Stimulated activated CD4-positive, alpha-beta T cell treated with anti-CD3 and anti-CD28 coated beads, Interleukin-12 subunit alpha, Interleukin-12 subunit beta, amount 100 ng/mL, for 24 hours (primary cell): ENCODE measurements around the gene ACTG2.

Experiments
- DNase-seq, 2 experiments: peaks; one replicate each; pipeline ENCODE4 v3.0.0-alpha.2; 2020; ENCODE audit warnings: low read depth in 2 of 2

The ACTG2 gene

GRCh38 chr2:73968357-73968937, 75.6 kb downstream of the ACTG2 start:
- DNase-seq, result no peak

- DNase-seq, result no peak
Measured at GRCh38 chr2:73969356-73969755, 76.5 kb downstream of the ACTG2 start.
